ENCODE measurements around the gene CLTA. TPM values are rescaled to one million over a fixed set of nuclear protein-coding genes. Genes with fewer than 3 reads are reported as not detected.
A peak's percentile ranks its signal among the peaks of the same experiment; 100 is the strongest.

The CLTA gene
- total RNA-seq, 2 donors from 2014 or later = 210 to 259 TPM

- Histone ChIP-seq H3K9me3 (no peaks in the 10 kb centered on the region), H3K36me3 (no peaks in the 10 kb centered on the region), H3K27me3 (replicated peaks; ENCODE audit: insufficient read depth) (no peaks in the 10 kb centered on the region), H3K4me3 (peak overlapping the region in 1 of 2 donors; percentile 96), H3K4me1 (replicated peaks) (peaks cover 5% of the 10 kb centered on the region), H3K27ac (no peak overlapping the region)
- intact Hi-C loops (cut with DNase I) = loop anchor here (10.0 kb wide), 1 partner anchor 62 kb away; the partner anchor contains the start of gene GNE
- no peak for DNase-seq (ENCODE audit: low spot score)
- no peak for TF ChIP-seq POLR2A (IDR thresholded peaks at IDR 0.05)
- TF ChIP-seq POLR2AphosphoS5 (IDR thresholded peaks at IDR 0.05) = no peak
- TF ChIP-seq CTCF (IDR thresholded peaks at IDR 0.05) = no peak
- 71% methylated on average over 3 of the region's 3 CpGs for WGBS
Measured at GRCh38 chr9:36193023-36193422, 2.3 kb downstream of the CLTA start.

GRCh38 chr9:36194326-36195000 lies 3.7 kb downstream of the CLTA start:
- no peak for DNase-seq (ENCODE audit: low spot score)
- peak; percentile 6 for TF ChIP-seq POLR2AphosphoS5 (IDR thresholded peaks at IDR 0.05)
- no peak for TF ChIP-seq CTCF (IDR thresholded peaks at IDR 0.05)
- Histone ChIP-seq H3K9me3 (no peaks in the 10 kb centered on the region), H3K4me3 (no peak overlapping the region), H3K27ac (no peak overlapping the region), H3K4me1 (replicated peaks) (peaks cover 5% of the 10 kb centered on the region), H3K36me3 (no peaks in the 10 kb centered on the region), H3K27me3 (replicated peaks; ENCODE audit: insufficient read depth) (no peaks in the 10 kb centered on the region)
- WGBS = 15% methylated on average over 4 of the region's 4 CpGs
- intact Hi-C loops (cut with DNase I) = loop anchor here (10.0 kb wide), 1 partner anchor 60 kb away; the partner anchor contains the start of gene GNE

- intact Hi-C loops (cut with DNase I) = no loop called here
- Histone ChIP-seq H3K9me3 (no peaks in the 10 kb centered on the region), H3K36me3 (peaks cover 11 to 14% of the 10 kb centered on the region in 2 donors), H3K4me1 (replicated peaks) (no peaks in the 10 kb centered on the region), H3K27me3 (replicated peaks; ENCODE audit: insufficient read depth) (no peaks in the 10 kb centered on the region), H3K4me3 (no peak overlapping the region), H3K27ac (no peak overlapping the region)
- DNase-seq (ENCODE audit: low spot score) = no peak
- 85% methylated on average over 11 of the region's 11 CpGs for WGBS
- TF ChIP-seq CTCF (IDR thresholded peaks at IDR 0.05) = peak in 1 of 4 experiments; percentile 7
- TF ChIP-seq POLR2AphosphoS5 (IDR thresholded peaks at IDR 0.05) = no peak
- no peak for TF ChIP-seq POLR2A (IDR thresholded peaks at IDR 0.05)
Measured at GRCh38 chr9:36204906-36205547, 14.3 kb downstream of the CLTA start.

GRCh38 chr9:36207016-36207415 lies 16.3 kb downstream of the CLTA start:
- H3K9me3 ChIP-seq = no peaks in the 10 kb centered on the region
- no peaks in the 10 kb centered on the region for H3K4me1 ChIP-seq (replicated peaks)
- intact Hi-C loops (cut with DNase I) = no loop called here
- no peak for DNase-seq (ENCODE audit: low spot score)
- H3K4me3 ChIP-seq = no peak overlapping the region
- H3K27me3 ChIP-seq (replicated peaks; ENCODE audit: insufficient read depth) = no peaks in the 10 kb centered on the region
- no peak overlapping the region for H3K27ac ChIP-seq
- TF ChIP-seq POLR2AphosphoS5 (IDR thresholded peaks at IDR 0.05) (no peak), CTCF (IDR thresholded peaks at IDR 0.05) (no peak), POLR2A (IDR thresholded peaks at IDR 0.05) (no peak)
- H3K36me3 ChIP-seq = peaks cover 9 to 12% of the 10 kb centered on the region in 2 donors
- whole genome bisulfite sequencing = 86% methylated on average over 4 of the region's 4 CpGs

Measured in prostate gland (tissue), 2 donors.